K562 (cell line): ENCODE measurements around the gene SHH. TPM values are rescaled to one million over a fixed set of nuclear protein-coding genes. Genes with fewer than 3 reads are reported as not detected.

Source experiments
- ATAC-seq: fragments of 200-7000 bp; cut with Tn5 transposase; 3 replicates; pipeline ENCODE4 v1.9.1; 2020; ENCODE audit warnings: moderate library complexity
- BruUV-seq: library from RNA; stranded (reverse); fragments of 400-500 nt; replicated peaks from 2 replicates; lab custom pipeline; 2021; lab: Mats Ljungman, UMichigan
- CTCF ChIA-PET: fragments of 300-600 bp; formaldehyde crosslinking; extraction: SDS; loops from one replicate; lab custom pipeline; 2021; ENCODE audit warnings: low intra/inter-chr PET ratio; lab: Yijun Ruan, JAX
- POLR2A ChIA-PET: fragments of 300-600, 350-650 bp; sonication (Branson Sonifier 250); formaldehyde crosslinking; extraction: SDS; loops from one replicate; lab custom pipeline; 2021; ENCODE audit warnings: antibody characterized with exemption, inconsistent platforms; lab: Yijun Ruan, JAX
- DNase-seq, 4 experiments: peaks; one replicate each; pipeline versions ENCODE4 v3.0.0 to v3.0.0-alpha.2; 2011 to 2018; ENCODE audit warnings: low spot score in 3 of 4, mixed read lengths in 3 of 4; ENCODE audit errors: extremely low read depth in 1 of 4
- FAIRE-seq: peaks from 2 replicates; lab custom pipeline; 2011; peaks lifted over from hg19 to GRCh38; lab: Jason Lieb, UNC
- H2AFZ ChIP-seq: 2 replicates; pipeline ENCODE4 v1.6.0; 2011; ENCODE audit warnings: low read depth, low read length, control low read depth, inconsistent platforms
- H3K27ac ChIP-seq: fragments of 200-600 bp; 3 replicates; pipeline ENCODE4 v1.8.0; 2011; ENCODE audit warnings: low read depth, mild to moderate bottlenecking, control low read depth, inconsistent platforms, low read length, moderate library complexity, mixed read lengths; ENCODE audit errors: extremely low read depth
- H3K27me3 ChIP-seq, 2 experiments: fragments of 300-600 bp in 1 of 2; 2 replicates in 1 of 2; 3 replicates in 1 of 2; pipeline versions ENCODE4 v1.6.0 to v1.8.0; 2011; ENCODE audit warnings: inconsistent platforms in 2 of 2, low read length in 2 of 2, mild to moderate bottlenecking in 1 of 2, mixed read lengths in 1 of 2, moderate library complexity in 1 of 2; ENCODE audit not compliant: control insufficient read depth in 2 of 2, insufficient read depth in 2 of 2
- H3K36me3 ChIP-seq: fragments of 300-600 bp; 3 replicates; pipeline ENCODE4 v1.8.0; 2011; ENCODE audit warnings: mild to moderate bottlenecking, low read length, inconsistent platforms; ENCODE audit not compliant: control insufficient read depth, insufficient read depth
- H3K4me1 ChIP-seq, 2 experiments: fragments of 200-600 bp in 1 of 2; replicated peaks in 1 of 2; 2 replicates in 1 of 2; 3 replicates in 1 of 2; pipeline versions ENCODE4 v1.5.1 to v1.8.0; 2011; ENCODE audit warnings: inconsistent platforms in 2 of 2, low read length in 2 of 2, mild to moderate bottlenecking in 1 of 2, mixed read lengths in 1 of 2, moderate library complexity in 1 of 2; ENCODE audit not compliant: control insufficient read depth in 2 of 2, insufficient read depth in 2 of 2
- H3K4me2 ChIP-seq: 2 replicates; pipeline ENCODE4 v1.6.1; 2011; ENCODE audit warnings: low read length, control low read depth, inconsistent platforms, mixed read lengths; ENCODE audit not compliant: insufficient read depth
- H3K4me3 ChIP-seq: fragments of 200-600 bp; sonication (generic), shearing (Covaris generic); 2 replicates; pipeline ENCODE4 v1.5.1; 2016; ENCODE audit warnings: control low read depth, inconsistent platforms
- H3K79me2 ChIP-seq: fragments of 200-600 bp; 3 replicates; pipeline ENCODE4 v1.8.0; 2011; ENCODE audit warnings: low read length, inconsistent platforms; ENCODE audit not compliant: control insufficient read depth, insufficient read depth
- H3K9ac ChIP-seq, 2 experiments: 2 replicates each; pipeline versions ENCODE4 v1.6.0 to v1.6.1; 2011; ENCODE audit warnings: low read depth in 2 of 2, low read length in 2 of 2, control low read depth in 1 of 2, inconsistent platforms in 1 of 2, mild to moderate bottlenecking in 1 of 2, mixed read lengths in 1 of 2; ENCODE audit not compliant: insufficient read depth in 1 of 2
- H3K9me1 ChIP-seq: one replicate; pipeline ENCODE4 v1.6.0; 2011; ENCODE audit warnings: inconsistent platforms, mild to moderate bottlenecking, low read length, moderate library complexity; ENCODE audit not compliant: control insufficient read depth, insufficient read depth
- H3K9me3 ChIP-seq: replicated peaks from 2 replicates; pipeline ENCODE4 v1.5.1; 2011; ENCODE audit warnings: low read depth, low read length, inconsistent platforms; ENCODE audit not compliant: control insufficient read depth, insufficient read depth
- H4K20me1 ChIP-seq: replicated peaks from 2 replicates; pipeline ENCODE4 v1.6.1; 2011; ENCODE audit warnings: low read length, inconsistent platforms, mixed read lengths; ENCODE audit not compliant: control insufficient read depth, insufficient read depth
- CAMTA2 ChIP-seq: fragments of 250-450 bp; sonication (Bioruptor Pico); conservative IDR thresholded peaks from 2 replicates; pipeline ENCODE4 v1.5.1; 2022
- KDM4B ChIP-seq, 2 experiments: fragments of 450-650 bp in 1 of 2; sonication (generic) in 1 of 2; IDR thresholded peaks; 2 replicates each; pipeline ENCODE4 v1.6.1; 2016 to 2017; ENCODE audit warnings: borderline replicate concordance in 2 of 2, antibody characterized with exemption in 1 of 2, low read depth in 1 of 2, mild to moderate bottlenecking in 1 of 2
- NCOA4 ChIP-seq: fragments of 450-650 bp; IDR thresholded peaks from 2 replicates; pipeline ENCODE4 v1.6.1; 2018; ENCODE audit warnings: mild to moderate bottlenecking; ENCODE audit not compliant: partially characterized antibody
- NR2F6 ChIP-seq: fragments of 450-650 bp; formaldehyde crosslinking; IDR thresholded peaks from 2 replicates; pipeline ENCODE4 v1.4.0; 2020; ENCODE audit warnings: mild to moderate bottlenecking
- SNRNP70 ChIP-seq: fragments of 200-400 bp; formaldehyde crosslinking; optimal IDR thresholded peaks from 2 replicates; pipeline ENCODE3; 2017; ENCODE audit warnings: low read depth, low read length
- SPI1 ChIP-seq: IDR thresholded peaks from 2 replicates; pipeline ENCODE4 v1.6.1; 2011; ENCODE audit warnings: low read depth, low read length, control low read depth, borderline replicate concordance
- TAF1 ChIP-seq: IDR thresholded peaks from 2 replicates; pipeline ENCODE4 v1.6.1; 2011; ENCODE audit warnings: mild to moderate bottlenecking, low read length, moderate library complexity; ENCODE audit not compliant: insufficient read depth, control insufficient read depth, severe bottlenecking; ENCODE audit errors: extremely low read depth
- TCF7L2 ChIP-seq: fragments of 150-350 bp; IDR thresholded peaks from 2 replicates; pipeline ENCODE4 v1.6.1; 2016; ENCODE audit warnings: low read depth, mild to moderate bottlenecking, low read length, moderate library complexity
- WGBS: fragments of 100-300 bp; shearing (Covaris generic); methylation state at CpG from one replicate; pipeline ENCODE4 v1.1.6; 2016; ENCODE audit warnings: low coverage, mixed read lengths; ENCODE audit not compliant: insufficient coverage; ENCODE audit errors: missing lambda C conversion rate; 5-methylcytosine and 5-hydroxymethylcytosine counted together
- in situ Hi-C: fragments of 300-500 bp; cut with MboI; formaldehyde crosslinking; loops from 4 replicates; pipeline ENCODE4 v1.15.0; 2018; ENCODE audit warnings: inconsistent platforms, mixed read lengths
- intact Hi-C: fragments of 100-400 bp; cut with micrococcal nuclease; formaldehyde crosslinking; loops from 2 replicates; pipeline ENCODE4 v1.14.2; 2022
- polyA plus RNA-seq, 8 experiments: library from polyadenylated mRNA; depleted of rRNA in 4 of 8; stranded (reverse) in 5 of 8; unstranded in 3 of 8; fragments of >200 nt; fragmentation: Nextera tagmentation in 2 of 8; fragmentation: Illumina TruSeq in 1 of 8; extraction: Ambion mirVana in 2 of 8; extraction: Trizol in 1 of 8; gene quantifications; 2 replicates each; pipeline versions ENCODE4 v1.2.1 to v1.2.3, GENCODE V29; 2011 to 2014; ENCODE audit warnings: inconsistent platforms in 1 of 8, missing spikeins in 1 of 8
- total RNA-seq, 7 experiments: library from RNA; depleted of rRNA in 6 of 7; stranded (reverse); fragments of >200 nt in 6 of 7; fragmentation: Illumina TruSeq in 2 of 7; extraction: Trizol in 2 of 7; gene quantifications; 2 replicates each; pipeline versions ENCODE4 v1.2.1 to v1.2.3, GENCODE V29; 2011 to 2021; ENCODE audit warnings: low replicate concordance in 1 of 7
- TF ChIP-seq, protein P1 (sequence below): sonication (generic); formaldehyde crosslinking; IDR thresholded peaks from 2 replicates; pipeline ENCODE4 v1.8.0; 2022; ENCODE audit warnings: mild to moderate bottlenecking, missing genetic modification reagents

Gene SHH
- total and polyA plus RNA-seq, 9 of the 15 experiments (the other 6 are each of a cell fraction or from before 2014, with no cell fraction given) = 0.09 TPM; not detected in 8

DNA sequence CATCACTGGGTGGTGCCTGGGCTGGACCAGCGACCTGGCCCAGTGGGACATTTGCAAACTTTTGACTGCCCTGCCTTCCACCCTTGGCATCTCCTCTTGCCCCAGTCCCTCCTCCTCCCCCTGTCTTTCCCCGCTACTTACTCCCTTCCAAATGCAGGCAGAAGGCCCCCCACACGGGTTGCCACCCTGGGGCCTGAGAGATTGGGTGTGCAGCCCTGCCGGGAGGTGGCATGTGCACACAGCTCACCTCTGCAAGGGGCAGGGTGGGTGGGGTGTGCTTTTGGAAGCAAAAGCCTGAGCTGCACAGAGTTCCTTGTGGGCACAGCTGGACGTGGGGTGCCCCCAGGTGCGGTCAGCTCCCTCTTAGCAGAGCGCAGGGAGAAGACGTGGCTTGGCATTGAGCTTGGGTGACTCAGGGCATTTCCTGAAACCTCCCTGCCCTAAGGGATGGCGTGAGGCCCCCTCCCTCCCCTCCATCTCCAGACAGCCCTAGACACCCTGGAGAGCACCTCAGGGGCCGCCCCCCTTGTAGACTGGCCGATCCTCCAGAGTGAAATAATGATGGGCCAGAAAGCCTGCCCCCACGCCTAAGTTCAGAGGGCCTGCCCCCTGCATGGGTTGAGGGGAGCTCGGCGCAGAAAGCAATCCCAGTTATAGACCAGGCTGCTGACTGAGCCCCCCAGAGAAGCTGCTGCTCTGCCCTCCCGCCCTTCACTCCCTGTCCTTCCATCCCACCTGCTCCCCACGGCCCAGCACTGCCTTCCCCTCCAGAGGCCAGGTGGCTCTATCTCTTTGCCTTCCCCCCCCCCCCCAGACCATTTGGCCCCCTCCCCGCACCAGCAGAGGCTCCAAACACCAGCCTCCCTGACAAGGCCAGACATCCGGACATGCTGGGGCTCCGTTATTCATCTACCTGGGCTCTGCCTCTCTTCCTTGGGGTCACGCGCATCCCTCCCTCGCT lies 2.3 kb upstream of the SHH start (continued):
- TF ChIP-seq, protein P1, sequence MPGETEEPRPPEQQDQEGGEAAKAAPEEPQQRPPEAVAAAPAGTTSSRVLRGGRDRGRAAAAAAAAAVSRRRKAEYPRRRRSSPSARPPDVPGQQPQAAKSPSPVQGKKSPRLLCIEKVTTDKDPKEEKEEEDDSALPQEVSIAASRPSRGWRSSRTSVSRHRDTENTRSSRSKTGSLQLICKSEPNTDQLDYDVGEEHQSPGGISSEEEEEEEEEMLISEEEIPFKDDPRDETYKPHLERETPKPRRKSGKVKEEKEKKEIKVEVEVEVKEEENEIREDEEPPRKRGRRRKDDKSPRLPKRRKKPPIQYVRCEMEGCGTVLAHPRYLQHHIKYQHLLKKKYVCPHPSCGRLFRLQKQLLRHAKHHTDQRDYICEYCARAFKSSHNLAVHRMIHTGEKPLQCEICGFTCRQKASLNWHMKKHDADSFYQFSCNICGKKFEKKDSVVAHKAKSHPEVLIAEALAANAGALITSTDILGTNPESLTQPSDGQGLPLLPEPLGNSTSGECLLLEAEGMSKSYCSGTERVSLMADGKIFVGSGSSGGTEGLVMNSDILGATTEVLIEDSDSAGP (CRISPR knock-in tag) = no peak
- TF ChIP-seq SNRNP70 (no peak), KDM4B (IDR thresholded peaks at IDR 0.05; ENCODE audit: borderline replicate concordance in 2 of 2, low read depth in 1 of 2) (no peak)

DNA sequence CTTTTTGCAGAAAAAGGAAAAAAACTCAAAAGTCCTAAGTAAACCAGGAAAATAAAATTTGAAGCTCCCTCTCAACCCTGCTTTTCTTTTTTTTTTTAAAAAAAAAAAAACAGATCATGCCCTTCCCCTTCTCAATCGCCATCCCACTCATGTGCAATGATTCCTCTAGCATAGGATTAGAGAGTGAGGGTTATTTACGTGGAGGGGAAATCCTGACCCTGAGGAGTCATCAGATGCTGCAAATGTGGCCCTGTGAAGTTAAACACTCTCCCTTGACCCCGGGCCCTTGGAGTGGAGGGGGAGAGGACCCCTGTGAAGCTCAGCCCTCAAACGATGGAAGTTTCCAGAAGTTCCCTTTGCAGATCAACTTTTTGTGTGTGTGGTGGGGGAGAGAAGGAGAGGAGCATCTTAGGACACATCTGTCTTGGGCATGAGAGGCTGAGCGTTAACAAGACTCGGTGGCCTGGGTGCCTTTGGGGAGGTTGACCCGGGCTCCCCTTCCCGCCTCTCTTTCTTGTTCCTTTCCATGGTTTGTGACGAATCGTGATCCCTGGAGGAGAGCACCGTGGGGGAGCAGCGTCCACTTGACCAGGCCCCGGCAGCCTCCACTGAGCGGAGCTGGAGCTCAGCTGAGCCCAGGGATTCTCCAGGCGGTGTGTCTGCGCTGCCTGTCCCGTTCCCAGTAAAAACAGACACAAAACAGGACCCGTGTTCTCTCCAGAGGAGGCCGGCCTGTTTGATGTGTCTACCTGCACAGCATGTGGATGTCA lies 1.5 kb upstream of the SHH start:
- Histone ChIP-seq H2AFZ (no peak overlapping the region), H3K36me3 (no peaks in the 10 kb centered on the region), H3K27ac (no peak overlapping the region), H3K27me3 (peaks cover 46 to 87% of the 10 kb centered on the region in 2 experiments), H3K79me2 (no peaks in the 10 kb centered on the region), H3K4me1 (peaks cover 0 to 22% of the 10 kb centered on the region in 2 experiments; a peak in 1 of 5 replicates), H3K9me1 (no peaks in the 10 kb centered on the region), H3K4me2 (no peak overlapping the region), H3K9me3 (no peaks in the 10 kb centered on the region), H3K4me3 (no peak overlapping the region), H4K20me1 (peaks cover 13% of the 10 kb centered on the region), H3K9ac (0 out of 4 replicates have a peak overlapping the region, but pooled peaks of 1 of the 2 experiments have one; percentile 26)
- under 1% methylated on average over 18 of the region's 19 CpGs for WGBS
- TF ChIP-seq NCOA4 (no peak), TAF1 (no peak), SPI1 (no peak), TCF7L2 (no peak), NR2F6 (CRISPR knock-in tag) (no peak), CAMTA2 (CRISPR knock-in tag) (no peak)
- intact Hi-C loops = no loop called here
- ChIA-PET CTCF (interaction anchor here (0.7 kb wide), 1 partner anchor 363 kb away, joined by 3 read pairs; no protein-coding TSS in a partner anchor), POLR2A (interaction anchor here (0.6 kb wide), 4 partner anchors 37 to 1465 kb away, joined by 3 read pairs; no protein-coding TSS in a partner anchor)
- no TSS peak for BruUV-seq
- in situ Hi-C loops = loop anchor here (10.0 kb wide), 2 partner anchors 661 to 1001 kb away; no protein-coding TSS in a partner anchor
- ATAC-seq (no peak), DNase-seq (no peak), FAIRE-seq (no peak)
